Erythroblast (primary cell): ENCODE results near the gene C9orf85.

ENCODE experiments used
- GATA1 ChIP-seq: IDR thresholded peaks from 2 replicates; pipeline ENCODE4 v1.6.1; 2011; ENCODE audit warnings: low read depth, mild to moderate bottlenecking, control low read depth, low read length, moderate library complexity
- POLR2A ChIP-seq: IDR thresholded peaks from 2 replicates; pipeline ENCODE4 v1.6.1; 2011; ENCODE audit warnings: mild to moderate bottlenecking, low read length

GRCh38 chr9:71962328-71962727 is 50.9 kb downstream of the C9orf85 start:
- TF ChIP-seq POLR2A, result no peak
- no peak for TF ChIP-seq GATA1
